Activated CD8-positive, alpha-beta memory T cell treated with anti-CD3 and anti-CD28 coated beads for 24 hours (primary cell): Measurements from ENCODE around the gene PPP1R3C.

Experiments
- DNase-seq: peaks from one replicate; pipeline ENCODE4 v3.0.0-alpha.2; 2020

PPP1R3C gene

GRCh38 chr10:91628383-91628782 is 4.5 kb downstream of the PPP1R3C start:
- DNase-seq = no peak

GRCh38 chr10:91627344-91628102 is 5.3 kb downstream of the PPP1R3C start:
- no peak for DNase-seq

GRCh38 chr10:91626936-91627335 is 5.9 kb downstream of the PPP1R3C start:
- no peak for DNase-seq

GRCh38 chr10:91624633-91625032 is 8.2 kb downstream of the PPP1R3C start:
- no peak for DNase-seq

GRCh38 chr10:91622601-91623000 is 10.3 kb downstream of the PPP1R3C start:
- DNase-seq = no peak

- DNase-seq = no peak
These were observed 11.3 kb downstream of the PPP1R3C start for GRCh38 chr10:91621483-91622113.

GRCh38 chr10:91617072-91617609 is 15.7 kb downstream of the PPP1R3C start:
- DNase-seq = no peak

- DNase-seq = no peak
These were observed 16.7 kb downstream of the PPP1R3C start for GRCh38 chr10:91616137-91616536.

GRCh38 chr10:91614225-91614624 is 18.6 kb downstream of the PPP1R3C start:
- no peak for DNase-seq

- no peak for DNase-seq
These were observed 19.3 kb downstream of the PPP1R3C start for GRCh38 chr10:91613411-91614187.

- no peak for DNase-seq
These were observed 22.0 kb downstream of the PPP1R3C start for GRCh38 chr10:91610919-91611318.

- no peak for DNase-seq
These were observed 22.4 kb downstream of the PPP1R3C start for GRCh38 chr10:91610444-91610843.

- DNase-seq = no peak
These were observed 25.0 kb downstream of the PPP1R3C start for GRCh38 chr10:91607646-91608403.

GRCh38 chr10:91605968-91606367 is 26.9 kb downstream of the PPP1R3C start:
- no peak for DNase-seq

- no peak for DNase-seq
These were observed 28.0 kb downstream of the PPP1R3C start for GRCh38 chr10:91604553-91605534.

- no peak for DNase-seq
These were observed 28.9 kb downstream of the PPP1R3C start for GRCh38 chr10:91603931-91604331.

- DNase-seq = no peak
These were observed 29.9 kb downstream of the PPP1R3C start for GRCh38 chr10:91602868-91603568.

GRCh38 chr10:91602449-91602848 is 30.4 kb downstream of the PPP1R3C start:
- no peak for DNase-seq

GRCh38 chr10:91601212-91601611 is 31.7 kb downstream of the PPP1R3C start:
- no peak for DNase-seq

GRCh38 chr10:91598211-91598977 is 34.5 kb downstream of the PPP1R3C start:
- DNase-seq = no peak
